ENCODE data around the gene CYP26B1.
"Not testable (repeated sequence)": the region's sequence is repeated elsewhere in the genome, so short reads cannot be mapped to it uniquely, and the experiment has no call there.

Gene CYP26B1

DNA sequence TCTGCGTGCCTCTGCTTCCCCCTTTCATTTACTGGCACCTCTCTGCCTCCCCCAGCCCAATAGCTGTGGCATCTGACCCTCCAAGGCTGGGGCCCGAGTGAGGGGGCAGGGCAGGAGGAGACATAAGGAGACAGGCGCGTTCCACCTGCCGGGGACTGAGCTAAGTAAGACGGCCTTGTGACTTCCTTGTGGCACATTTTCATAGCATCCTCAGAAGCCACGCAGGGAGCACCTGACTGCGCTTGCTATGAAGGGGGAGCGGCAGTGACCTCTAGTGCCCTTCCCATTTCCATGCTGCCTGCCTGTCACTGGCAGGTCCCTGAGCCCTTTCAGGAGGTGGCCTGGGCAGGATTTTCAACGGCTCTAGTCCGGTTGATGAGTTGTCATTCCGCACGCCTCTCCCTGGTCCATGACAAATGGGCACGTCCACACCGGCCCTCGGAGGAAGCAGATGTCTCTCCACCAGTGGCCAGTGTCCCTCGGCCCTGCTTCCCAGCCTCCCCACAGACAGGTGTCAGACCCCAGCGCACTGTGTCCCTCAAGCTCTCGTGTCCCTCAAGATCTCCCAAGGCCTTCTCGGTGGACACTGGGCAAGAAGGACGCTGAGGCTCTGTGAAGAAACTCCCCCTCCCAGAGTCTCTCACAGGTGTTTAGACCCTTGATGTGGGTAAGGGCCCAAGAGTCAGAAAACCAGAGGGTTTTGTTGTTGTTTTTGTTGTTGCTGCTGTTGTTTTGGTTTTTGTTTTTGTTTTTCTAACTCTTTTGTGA lies 42.7 kb downstream of the CYP26B1 start:
- no peak for DNase-seq

DNA sequence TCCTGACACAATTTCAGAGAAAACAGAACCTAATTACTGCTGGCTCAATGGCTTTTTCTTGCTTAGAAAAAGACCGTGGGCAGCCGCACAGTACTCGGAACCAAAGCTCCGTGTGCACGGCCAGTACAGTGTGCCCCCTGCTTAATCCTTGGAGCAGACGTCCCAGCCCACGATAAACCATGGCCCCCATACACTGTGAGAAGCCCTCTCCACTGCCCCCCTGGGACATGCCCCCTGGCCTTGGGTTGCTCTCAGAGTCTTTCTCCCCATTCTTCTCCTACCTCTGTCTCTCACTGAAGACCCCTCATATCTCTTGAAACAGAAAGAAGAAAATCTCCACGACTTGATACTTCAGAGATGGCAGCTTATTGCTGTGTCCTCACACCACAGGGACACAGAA lies 44.0 kb downstream of the CYP26B1 start:
- DNase-seq, result no peak

DNA sequence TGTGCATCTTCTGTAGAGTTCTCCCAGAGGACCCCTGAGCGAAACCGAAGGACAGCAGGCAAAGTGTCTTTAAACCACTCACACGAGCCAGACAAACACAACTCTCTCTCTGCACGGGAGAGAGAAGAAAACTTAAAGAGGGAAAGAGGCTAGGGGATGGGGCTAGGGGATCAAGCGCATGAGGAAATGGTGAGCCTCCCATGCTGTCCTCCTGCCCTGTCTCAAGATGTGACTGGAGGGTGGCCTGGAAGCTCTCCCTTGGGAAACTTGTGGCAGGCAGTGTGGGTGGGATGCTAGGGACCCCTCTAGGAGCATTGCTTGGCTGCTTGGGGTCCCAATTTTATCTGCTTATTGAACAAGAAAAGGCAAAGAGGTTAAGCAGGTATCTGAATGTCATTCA lies 44.5 kb downstream of the CYP26B1 start:
- no peak for DNase-seq

DNA sequence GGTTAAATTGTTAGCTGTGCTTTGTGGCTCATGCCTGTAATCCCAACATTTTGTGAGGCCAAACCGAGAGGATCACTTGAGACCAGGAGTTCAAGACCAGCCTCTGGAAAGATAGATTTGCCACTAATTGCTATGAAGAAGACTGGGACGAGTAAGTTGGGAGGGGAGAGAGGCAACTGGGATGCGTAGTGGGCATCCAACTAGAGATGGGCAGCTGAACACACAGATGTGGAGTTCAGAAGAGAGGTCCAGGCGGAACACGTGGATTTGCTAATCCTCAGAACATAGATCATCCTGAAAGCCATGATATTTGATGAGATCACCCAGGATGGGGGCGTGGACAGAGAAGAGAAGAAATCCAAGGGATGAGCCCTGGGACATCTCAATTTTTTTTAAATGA lies 48.7 kb downstream of the CYP26B1 start:
- no peak for DNase-seq

DNA sequence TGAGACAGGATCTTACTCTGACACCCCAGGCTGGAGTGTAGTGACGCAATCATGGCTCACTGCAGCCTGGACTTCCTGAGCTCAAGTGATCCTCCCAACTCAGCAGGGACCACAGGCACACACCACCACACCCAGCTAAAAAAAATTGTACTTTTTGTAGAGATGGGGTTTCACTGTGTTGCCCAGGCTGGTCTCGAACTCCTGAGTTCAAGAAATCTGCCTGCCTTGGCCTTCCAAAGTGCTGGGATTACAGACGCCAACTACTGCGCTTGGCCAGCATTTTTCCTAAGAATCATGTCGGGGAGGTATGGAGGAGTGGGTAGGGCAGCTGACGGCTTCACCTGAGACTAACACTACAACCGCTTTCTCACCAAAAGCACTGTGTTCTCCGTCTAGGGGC lies 50.4 kb downstream of the CYP26B1 start:
- DNase-seq, result no peak

DNA sequence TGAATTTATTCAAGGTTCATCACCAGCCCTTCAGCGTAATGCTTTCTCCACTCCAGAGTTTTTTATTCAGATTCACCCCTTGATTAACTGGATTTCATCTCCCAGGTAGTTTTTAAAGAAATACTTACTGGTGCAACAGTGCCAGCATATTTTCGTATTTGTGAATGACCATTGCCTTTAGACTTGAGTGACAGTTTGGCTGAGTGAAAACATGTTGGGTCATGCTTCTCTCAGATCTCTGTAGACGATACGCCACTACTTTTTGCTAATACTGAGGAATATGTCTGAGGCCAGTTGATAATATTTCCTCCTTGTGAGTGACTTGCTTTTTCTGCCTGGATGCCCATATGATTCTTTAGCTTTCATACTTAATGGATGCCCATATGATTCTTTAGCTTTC lies 51.5 kb downstream of the CYP26B1 start:
- DNase-seq, result no peak

DNA sequence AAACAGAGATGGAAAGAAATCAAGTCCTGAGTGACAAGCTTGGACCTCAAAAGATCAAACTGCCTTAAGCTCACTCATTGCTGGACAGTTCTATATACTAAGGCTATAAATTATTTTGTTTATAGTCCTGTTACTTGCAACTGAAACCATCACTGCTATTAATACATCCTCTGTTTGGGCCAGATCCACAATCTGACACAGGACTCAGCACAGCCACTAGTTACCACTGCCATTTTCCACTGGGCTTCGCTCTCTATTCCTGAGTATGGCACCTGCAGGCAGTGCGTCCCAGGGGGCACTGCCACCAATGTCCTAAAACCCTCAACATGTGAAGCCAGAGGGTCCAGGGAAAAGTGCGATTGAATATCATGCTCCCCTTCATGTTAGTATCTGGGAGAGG lies 52.3 kb downstream of the CYP26B1 start:
- DNase-seq, result no peak

DNA sequence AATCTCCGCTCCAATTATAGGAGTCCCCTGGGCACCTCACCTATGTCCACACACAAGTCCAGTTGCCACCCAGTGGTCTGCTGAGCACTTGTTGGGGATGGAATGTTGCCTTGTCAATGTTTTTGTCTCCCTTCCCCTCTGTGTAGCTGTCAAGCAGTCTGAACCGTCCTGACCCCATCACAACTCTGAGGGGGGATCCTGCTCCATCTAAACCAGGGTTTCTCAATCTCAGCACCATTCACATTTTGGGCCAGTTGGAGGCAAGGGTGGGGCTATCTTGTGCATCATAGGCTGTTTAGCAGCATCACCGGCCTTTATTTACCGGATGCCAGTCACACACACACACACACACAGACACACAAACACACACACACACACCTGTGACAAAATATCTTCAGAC lies 53.0 kb downstream of the CYP26B1 start:
- no peak for DNase-seq

DNA sequence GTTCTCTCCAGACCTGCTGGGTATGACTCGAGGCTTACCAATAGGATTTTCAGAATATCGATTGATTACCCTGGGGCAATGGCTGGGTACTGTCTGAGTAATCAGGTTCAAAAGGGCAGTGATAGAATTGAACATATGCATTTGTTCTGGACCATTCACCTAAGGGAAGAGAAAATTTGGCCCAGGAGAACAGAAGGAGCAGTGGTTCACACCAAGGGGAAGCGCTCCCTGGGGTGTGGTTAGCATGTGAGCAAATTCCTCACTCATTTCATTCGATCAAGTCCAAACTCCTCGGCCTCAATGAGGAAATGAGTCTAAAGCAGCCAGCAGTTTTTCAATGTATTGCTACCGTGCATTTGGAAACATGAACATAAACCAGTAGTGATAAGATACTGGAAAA lies 55.6 kb downstream of the CYP26B1 start:
- DNase-seq, result no peak

DNA sequence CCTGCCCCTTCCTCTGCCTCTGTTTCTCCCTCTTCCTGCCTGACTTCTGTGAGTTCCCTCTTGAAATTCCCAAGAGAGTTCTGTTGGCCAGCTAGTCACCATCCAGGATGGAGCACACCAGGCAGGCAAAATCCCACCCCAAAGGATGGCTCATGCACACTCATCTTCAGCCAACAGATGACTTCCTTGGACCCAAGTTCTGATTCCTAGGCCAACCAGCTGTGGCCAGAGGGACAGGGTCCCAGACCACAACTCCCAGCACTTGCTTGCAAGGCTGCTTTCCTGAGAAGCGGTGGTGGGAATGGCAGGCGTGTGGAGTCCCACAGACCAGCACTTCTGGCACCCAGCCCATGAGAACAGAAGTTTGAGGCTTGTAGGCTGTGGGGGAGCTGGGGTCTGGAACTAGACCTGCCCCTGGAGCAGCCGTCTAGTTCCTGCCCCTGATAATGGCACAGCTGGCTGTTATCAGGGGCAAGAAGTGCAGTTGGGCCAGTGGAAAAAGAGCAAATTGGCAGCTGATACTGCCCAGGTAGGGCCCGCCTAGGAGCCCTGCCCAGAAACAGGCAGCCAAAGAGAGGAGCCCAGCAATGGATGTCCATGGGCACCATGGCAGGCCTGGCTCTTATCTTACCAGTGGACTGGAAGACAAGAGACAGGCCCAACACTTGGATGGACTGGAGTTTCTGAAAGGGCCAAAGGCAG lies 56.7 kb downstream of the CYP26B1 start:
- DNase-seq, result no peak

DNA sequence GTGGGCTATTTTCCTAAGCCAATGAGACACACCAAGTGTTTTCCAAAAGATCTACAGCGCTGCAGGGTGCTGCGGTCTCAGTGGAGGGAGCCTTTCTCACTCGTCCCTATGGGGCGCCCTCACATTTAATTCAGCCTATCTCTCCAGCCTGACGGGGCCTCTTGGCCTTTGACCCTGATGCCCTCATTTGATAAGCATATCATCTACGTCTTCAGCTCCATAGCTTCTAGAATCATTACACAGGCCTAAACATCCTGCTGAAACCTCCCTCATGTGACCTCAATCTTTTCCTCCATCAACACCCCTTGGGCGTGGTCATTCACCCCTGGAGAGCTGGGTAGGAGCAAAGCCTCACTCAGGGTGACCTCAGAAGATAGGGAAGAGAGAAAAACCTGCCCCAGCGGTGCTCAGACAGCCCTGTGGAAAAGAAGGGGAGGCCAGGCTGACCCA lies 57.4 kb downstream of the CYP26B1 start:
- DNase-seq, result no peak

DNA sequence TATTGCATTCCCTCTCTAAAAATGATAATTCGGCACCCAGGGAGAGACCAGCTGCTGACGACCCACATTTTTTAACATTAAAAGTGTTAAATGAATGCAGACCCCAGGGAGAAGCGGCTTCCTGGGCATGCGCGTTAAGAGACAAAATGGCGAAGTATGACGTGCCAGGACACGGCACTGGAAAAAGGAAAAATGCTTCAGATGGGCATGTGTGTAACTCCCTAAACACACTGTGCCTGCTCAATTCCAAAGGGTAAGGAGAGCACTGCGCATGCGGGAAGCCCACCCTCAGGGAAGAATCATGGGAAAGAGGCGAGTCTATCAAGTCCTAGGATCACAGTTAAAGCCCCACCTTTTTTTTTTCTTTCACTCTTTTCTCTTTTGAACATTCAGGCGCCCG lies 58.1 kb downstream of the CYP26B1 start:
- no peak for DNase-seq

DNA sequence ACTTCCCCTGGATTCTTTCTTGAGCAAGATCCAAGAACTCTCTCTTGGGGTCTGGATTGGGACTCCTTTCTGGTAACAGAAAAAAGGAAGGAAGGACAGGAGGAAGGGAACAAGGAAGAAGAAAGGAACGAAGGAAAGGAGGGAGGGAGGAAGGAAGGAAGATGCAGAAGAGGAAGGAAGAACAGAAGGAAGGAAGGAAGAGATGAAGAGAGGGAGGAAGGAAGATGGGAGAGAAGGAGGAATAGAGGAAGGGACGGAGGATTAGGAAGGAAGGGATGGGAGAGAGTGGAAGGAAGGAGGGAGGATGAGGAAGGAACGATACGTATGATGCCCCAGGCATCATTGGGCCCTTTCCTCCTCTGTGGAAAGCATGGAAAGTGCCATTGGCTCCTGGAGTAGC lies 58.6 kb downstream of the CYP26B1 start:
- no peak for DNase-seq

DNA sequence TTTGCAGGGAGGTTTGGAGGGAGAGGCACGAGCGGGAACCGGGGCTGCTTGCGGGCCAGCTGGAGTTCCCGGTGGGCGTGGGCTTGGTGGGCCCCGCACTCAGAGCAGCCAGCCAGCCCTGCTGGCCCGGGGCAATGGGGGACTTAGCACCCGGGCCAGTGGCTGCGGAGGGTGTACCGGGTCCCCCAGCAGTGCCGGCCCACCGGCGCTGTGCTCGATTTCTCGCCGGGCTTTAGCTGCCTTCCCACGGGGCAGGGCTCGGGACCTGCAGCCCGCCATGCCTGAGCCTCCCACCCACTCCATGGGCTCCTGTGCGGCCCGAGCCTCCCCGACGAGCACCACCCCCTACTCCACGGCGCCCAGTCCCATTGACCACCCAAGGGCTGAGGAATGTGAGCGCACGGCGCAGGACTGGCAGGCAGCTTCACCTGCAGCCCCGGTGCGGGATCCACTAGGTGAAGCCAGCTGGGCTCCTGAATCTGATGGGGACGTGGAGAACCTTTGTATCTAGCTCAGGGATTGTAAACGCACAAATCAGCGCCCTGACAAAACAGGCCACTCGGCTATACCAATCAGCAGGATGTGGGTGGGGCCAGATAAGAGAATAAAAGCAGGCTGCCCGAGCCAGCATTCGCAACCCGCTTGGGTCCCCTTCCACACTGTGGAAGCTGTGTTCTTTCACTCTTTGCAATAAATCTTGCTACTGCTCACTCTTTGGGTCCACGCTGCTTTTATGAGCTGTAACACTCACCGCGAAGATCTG lies 60.6 kb downstream of the CYP26B1 start:
- DNase-seq, result not testable (repeated sequence)

DNA sequence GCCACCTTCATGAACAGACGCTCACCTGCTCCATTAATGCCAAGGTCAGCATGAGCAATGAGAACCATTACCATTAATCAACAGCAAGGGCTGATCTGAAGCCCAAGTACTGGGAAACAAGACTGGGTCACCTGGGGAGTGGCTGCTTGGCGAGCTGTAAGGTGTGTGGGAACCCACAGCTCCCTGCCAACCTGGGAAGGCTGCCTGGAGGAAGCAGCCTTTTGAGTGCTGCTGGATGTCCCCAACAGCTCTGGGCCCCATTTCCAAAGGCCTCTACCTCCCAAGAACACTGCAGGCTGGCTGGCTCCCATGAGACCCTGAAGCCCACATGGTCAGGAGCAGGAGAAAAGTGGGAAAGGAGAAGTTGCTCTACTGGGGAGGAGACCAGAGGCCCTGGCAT lies 62.1 kb downstream of the CYP26B1 start:
- no peak for DNase-seq

DNA sequence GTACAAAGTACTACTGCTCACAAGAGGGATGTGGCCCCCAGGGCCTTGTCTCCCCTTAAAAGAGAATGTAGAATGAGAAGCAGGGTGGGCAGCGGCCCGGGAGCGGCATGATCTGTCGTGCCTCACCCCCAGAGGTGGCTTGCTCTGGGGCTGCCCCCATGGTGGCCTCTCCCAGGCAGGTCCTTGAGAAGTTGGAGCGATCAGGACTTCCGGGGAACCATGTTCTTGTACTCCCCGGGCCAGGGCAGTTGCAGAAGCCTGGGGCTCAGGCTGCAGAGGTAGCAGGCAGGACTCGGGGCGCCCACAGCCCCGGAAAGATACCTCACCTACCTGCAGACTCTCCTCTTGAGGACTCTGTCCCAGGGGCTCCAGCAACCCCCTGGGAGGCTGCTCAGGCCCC lies 62.6 kb downstream of the CYP26B1 start:
- no peak for DNase-seq

DNA sequence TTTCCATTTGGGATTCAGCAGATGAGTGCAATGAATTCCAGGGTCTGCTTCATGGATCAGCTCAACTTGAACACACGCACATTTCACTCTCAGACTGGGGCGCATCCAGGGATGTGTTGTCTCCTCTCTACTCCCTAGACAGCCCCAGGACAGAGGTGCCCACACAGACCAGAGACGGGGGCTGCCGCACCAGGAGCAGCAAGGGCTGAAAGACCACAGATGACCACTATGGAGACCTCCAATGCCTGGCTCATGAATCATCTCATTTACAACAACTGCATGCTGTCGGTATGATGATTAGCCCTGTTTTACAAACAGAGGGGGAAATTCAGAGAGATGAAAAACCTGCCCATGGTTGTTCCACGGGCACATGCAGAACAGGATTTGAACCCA lies 63.1 kb downstream of the CYP26B1 start:
- no peak for DNase-seq

DNA sequence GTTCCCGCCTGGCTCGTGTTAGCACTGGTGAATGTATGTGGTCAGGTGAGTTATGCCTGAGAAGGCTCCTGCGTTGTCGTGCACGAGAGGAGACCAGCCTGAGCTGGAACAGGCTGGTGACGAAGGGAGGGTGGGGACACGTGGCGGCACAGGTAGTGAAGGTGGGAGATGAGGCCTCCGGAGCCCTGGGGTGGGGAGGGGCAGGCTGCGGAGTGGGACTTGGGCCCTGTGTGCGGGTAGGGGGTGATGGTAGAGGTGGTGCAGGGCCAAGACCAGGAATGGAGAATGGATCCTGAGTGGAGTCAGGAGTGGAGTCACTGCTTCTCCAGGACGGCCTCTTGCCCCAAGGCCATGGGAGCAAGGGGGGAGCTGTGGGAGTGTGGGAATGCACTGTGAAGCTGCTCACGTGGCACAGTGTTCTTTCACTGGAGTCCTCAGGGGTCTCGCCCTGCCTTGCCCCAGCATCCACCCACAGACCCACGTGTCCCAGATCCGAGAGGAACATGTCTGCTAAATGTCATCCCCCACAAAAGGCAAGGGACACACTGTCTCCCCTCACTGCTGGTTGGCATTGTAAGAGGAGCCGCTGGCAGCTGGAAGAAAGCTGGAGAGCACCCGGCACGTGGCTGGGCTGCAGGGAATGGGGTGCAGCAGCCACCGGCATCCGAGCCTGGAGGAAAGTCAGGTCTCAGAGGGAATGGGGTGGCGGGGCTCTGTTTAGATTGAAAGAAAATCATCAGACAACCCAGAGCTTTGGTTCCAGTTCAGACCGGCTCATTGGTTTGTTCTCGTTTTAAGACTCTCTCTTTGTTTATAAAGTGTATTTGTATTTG lies 63.7 kb downstream of the CYP26B1 start:
- DNase-seq, result no peak

DNA sequence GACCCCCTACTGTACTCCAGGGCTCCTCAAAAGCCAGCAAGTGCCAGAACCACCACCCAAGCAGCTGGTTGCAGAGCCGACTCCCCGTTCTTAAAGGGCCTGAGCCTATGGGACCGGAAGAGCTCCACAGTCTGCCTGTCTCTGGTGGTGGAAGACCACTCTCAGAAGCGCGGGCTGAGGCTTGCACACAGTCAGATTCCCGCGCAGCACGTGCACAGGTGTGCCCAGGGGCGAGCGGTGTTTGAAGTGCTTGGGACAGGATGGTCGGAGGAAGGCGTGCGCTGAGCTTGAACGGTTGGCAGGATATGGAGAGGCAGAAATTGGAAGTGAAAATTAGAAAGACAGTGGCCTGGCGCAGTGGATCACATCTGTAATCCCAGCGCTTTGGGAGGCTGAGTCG lies 64.8 kb downstream of the CYP26B1 start:
- no peak for DNase-seq

DNA sequence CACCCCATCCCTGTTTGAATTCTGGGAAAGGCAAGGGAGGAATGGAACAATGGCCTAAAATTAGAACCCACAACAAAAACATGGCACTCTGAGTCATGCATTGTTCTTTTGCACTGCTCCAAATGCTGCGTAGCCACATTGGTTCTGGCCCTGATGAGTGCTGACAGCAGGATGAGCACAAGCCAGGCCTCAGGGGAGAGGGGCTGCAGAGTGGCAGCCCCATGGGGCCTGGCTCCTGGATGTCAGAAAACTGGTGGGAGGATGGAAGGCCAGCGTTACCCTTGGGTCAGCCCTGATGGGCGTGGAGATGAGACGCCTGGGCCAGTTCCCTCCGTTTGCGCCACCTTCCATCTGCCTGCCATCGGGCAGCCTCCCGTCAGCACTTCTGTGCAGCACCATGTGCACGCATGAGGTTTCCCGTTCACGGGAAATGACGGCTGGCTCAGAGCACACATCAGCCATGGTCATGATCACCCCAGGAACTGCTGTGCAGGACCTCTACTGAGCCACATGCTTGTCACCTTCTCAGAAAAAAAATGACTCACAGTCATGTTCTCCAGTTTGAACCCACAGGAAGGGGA lies 65.6 kb downstream of the CYP26B1 start:
- DNase-seq, result no peak

DNA sequence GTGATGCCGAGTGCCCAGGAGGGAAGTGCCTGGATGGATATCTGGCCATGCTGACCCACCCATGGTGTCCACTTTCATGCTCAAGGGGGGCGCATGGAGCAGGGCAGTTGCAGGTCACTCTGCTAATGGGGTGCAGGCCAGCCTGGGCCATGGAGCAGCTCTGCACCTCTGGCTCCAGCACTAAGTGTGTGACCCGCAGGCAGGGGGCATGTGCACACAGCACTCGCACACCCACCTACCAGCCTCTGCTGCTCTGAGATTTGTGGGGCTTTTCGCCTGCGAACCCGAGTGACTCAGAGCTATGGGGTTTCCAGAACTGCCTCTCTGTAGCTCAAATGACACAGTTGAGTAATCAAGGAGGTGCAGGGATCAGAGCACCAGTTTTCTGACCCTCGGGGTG lies 66.2 kb downstream of the CYP26B1 start:
- DNase-seq, result no peak

DNA sequence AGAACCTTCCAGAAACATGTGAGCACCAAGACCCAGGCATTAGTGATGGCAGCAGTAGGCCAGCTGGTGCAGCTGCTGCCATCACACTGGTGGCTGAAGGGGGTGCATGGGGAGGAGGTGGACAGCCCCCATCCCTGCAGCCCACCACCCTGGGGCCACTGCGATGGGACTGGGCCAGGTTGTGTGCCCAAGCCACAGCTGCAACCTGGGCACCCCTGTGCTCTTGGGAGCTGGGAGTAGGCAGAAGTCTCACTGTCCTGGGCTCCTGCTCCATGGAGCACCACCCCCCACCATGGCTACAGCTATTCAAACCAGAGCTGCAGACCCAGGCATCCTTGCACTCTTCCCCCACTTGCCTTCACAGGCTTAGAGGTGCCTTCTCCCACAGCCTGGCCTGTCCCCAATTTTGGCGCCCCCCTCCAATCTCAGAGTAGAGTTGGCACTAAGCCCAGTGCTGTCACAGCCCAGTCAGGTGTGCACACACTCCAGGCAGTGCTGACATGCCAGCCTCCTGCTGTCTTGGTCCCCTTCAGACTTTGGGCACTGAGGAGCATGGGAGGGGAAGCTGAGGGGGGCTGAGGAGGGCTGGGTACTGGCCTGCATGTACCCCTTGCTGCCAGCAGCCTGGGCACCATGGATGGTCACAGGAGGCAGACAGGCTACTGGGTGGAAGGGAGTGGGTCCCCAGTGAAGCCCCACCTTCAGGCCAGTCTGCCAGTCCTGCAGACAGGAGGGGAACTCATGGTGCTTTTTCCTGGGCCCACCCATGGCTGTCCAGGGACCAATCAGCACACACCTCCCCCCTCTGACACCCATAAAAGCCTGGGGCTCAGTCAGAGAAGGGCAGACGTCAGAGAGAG lies 67.1 kb downstream of the CYP26B1 start:
- no peak for DNase-seq
